Stimulated activated naive CD4-positive, alpha-beta T cell treated with Interleukin-2 at 50 U/mL for 16 hours (primary cell): Measurements from ENCODE around the gene NUP210.

Experiments
- DNase-seq: peaks from one replicate; lab custom pipeline; 2025; lab: John Stamatoyannopoulos, UW

The NUP210 gene

GRCh38 chr3:13348661-13349396 is 71.3 kb downstream of the NUP210 start:
- DNase-seq, result no peak

GRCh38 chr3:13348100-13348499 is 72.0 kb downstream of the NUP210 start:
- DNase-seq, result no peak

- DNase-seq, result no peak
Measured at GRCh38 chr3:13347390-13347950, 72.7 kb downstream of the NUP210 start.

- DNase-seq, result peak; percentile 64
Measured at GRCh38 chr3:13346481-13347389, 73.4 kb downstream of the NUP210 start.

- DNase-seq, result no peak
Measured at GRCh38 chr3:13345772-13346171, 74.3 kb downstream of the NUP210 start.

- no peak for DNase-seq
Measured at GRCh38 chr3:13345284-13345683, 74.8 kb downstream of the NUP210 start.

GRCh38 chr3:13344663-13345062 is 75.5 kb downstream of the NUP210 start:
- no peak for DNase-seq

- DNase-seq, result no peak
Measured at GRCh38 chr3:13343601-13344000, 76.5 kb downstream of the NUP210 start.

- DNase-seq, result no peak
Measured at GRCh38 chr3:13341229-13341905, 78.8 kb downstream of the NUP210 start.

GRCh38 chr3:13339833-13340232 is 80.3 kb downstream of the NUP210 start:
- no peak for DNase-seq

GRCh38 chr3:13338996-13339395 is 81.1 kb downstream of the NUP210 start:
- no peak for DNase-seq

GRCh38 chr3:13338231-13338630 is 81.9 kb downstream of the NUP210 start:
- no peak for DNase-seq

GRCh38 chr3:13336592-13336991 is 83.5 kb downstream of the NUP210 start:
- no peak for DNase-seq

GRCh38 chr3:13335503-13335902 is 84.6 kb downstream of the NUP210 start:
- no peak for DNase-seq

GRCh38 chr3:13335059-13335458 is 85.1 kb downstream of the NUP210 start:
- no peak for DNase-seq

GRCh38 chr3:13333236-13333897 is 86.8 kb downstream of the NUP210 start:
- DNase-seq, result no peak

GRCh38 chr3:13332740-13333139 is 87.4 kb downstream of the NUP210 start:
- DNase-seq, result no peak

GRCh38 chr3:13332158-13332557 is 88.0 kb downstream of the NUP210 start:
- no peak for DNase-seq

GRCh38 chr3:13329746-13330145 is 90.4 kb downstream of the NUP210 start:
- DNase-seq, result no peak

- no peak for DNase-seq
Measured at GRCh38 chr3:13325892-13326443, 94.2 kb downstream of the NUP210 start.

- DNase-seq, result no peak
Measured at GRCh38 chr3:13324835-13325501, 95.2 kb downstream of the NUP210 start.
